NCI-H1436 treated with DMSO at 0.1 percent for 48 hours (cell line): ENCODE data around the gene SP110.

Experiments used
- DNase-seq: peaks from one replicate; lab custom pipeline; 2025; lab: John Stamatoyannopoulos, UW

Gene SP110

DNA sequence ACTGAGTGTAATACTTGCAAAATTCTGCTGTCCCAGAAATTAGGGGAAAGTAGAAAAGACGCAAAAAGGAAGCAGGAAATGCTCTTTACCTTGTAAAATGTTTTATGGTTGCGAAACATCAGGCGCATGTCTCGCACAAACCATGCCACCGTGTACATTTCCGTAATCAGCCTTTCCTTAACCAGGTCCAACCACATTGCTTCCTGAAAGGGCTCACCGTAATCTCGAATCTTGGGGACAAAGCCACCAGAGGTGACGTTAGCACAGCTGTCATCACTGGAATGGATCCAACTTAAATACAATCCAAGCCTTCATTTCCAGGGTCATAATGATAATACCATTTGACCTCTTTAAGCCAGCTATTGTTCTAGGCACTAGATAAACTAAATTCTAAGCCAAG is 49.3 kb downstream of the SP110 start:
- DNase-seq: no peak

DNA sequence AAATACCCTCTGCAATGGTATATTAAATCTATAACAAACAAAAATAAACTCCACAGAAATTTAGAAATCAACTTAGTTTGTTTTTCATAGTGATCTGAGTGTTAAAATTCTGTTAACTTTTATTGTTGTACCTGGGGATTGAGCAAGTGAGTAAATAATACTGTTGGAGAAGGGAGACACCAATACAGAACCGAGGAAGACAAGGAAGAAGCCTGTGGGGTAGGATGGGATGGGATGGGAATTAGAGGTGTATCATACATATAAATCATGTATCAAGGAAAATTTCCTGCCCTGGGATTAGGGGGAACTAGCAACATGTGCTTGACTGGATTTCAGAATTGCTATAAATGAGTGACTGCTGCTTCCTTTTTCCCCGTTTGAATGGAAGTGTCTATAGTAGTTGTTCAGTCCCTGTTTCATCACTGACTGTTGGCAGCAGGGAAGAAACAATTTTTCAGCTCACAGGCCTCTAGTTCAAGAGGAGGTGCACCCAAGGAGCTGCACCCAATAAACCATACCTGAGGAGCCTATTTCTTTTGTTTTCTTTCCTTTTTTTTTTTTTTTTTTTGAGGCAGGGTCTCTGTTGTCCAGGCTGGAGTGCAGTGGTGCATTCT is 53.1 kb downstream of the SP110 start:
- no peak for DNase-seq

DNA sequence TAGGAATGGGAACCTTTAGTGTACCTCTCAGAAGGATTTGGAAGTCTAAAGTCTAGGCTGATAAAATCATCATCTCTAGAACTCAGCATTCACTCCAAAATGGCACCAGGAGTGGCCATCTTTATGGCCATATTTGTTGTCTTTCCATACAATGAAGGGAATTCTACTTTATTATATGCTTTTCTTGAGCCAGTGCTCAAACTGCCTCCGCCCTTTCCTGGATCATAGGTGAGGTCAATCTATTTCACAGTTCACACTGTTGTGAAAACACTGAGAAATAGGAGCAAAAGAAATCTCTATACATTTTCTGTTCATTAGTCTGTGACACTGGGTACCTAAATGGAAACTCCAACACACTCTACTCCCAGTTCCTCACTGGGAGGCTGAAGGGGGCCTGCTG is 55.6 kb downstream of the SP110 start:
- no peak for DNase-seq

DNA sequence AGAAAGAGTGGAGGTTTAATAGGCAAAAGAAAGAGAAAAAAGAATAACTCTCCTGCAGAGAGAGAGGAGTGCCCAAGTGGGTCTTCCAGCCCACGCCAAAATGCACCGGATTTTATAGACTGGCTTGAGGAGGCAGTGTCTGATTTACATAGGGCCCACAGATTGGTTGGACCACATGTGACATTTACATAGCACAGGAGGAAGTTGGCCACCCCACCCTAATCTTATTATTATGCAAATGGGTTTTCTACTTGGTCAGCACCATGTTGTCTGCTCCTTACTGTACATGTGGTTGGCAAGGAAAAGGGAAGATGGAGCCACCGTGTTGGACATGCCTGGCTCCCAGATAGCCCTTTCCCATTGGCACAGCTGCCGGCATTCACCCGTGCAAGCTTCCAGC is 56.8 kb downstream of the SP110 start:
- no peak for DNase-seq

DNA sequence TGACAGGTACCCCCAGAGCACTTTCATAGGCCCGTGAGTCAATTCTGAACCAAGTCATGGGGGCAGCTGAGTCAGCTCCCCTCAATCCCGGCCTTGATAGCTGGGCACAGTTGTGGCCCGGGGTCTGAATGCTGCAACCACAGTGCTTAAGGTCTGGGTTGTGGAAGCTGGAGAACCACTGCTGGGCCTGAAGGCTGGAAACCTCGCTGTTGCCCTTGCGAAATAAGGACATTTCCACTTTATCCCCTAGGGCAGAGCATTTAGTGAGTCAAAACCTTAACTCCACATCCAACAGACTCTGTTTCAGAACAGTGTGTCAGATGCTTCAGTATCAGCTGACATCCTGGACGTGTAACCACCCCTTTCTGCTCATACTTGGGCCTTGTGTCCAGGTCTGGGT is 58.6 kb downstream of the SP110 start:
- DNase-seq: no peak

DNA sequence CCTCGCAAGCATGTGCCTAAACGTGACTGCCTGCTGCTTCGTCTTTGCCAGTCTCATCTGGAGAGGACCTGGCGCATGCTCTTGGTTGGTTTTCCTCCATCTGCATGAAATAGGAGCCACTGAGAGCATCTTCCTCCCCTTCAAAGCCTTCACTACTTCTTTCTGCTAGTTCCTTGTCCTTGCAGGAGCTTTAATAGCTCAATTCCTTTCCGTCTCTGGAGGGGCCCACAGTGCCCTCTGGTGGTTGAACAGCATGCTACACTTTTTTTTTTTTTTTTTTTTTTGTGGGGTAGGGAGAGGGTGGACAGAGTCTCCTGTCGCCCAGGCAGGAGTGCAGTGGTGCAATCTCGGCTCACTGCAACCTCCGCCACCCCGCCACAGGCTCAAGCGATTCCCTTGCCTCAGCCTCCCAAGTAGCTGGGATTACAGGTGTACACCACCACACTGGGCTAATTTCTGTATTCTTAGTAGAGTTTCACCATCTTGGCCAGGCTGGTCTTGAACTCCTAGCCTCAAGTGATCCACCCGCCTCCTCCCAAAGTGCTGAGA is 59.6 kb downstream of the SP110 start:
- no peak for DNase-seq

DNA sequence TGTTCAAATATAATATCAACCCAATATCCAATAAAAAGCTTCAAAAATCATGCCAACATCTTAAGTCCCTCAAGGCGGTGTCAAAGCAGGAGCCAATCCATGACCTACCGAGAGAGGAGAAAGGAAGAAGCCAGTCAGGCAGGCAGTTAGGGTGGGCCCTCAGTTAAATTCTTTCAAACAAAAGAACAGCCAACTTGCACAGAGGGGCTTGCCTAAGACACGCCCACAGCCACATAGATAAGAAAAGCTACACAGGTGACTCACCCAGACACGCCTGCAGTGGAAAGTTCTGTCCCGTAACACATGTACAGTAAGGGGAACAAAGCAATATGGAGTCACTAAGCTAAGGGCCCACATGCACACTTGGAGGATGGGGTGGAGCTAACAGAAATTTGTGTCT is 61.3 kb downstream of the SP110 start:
- DNase-seq: no peak

DNA sequence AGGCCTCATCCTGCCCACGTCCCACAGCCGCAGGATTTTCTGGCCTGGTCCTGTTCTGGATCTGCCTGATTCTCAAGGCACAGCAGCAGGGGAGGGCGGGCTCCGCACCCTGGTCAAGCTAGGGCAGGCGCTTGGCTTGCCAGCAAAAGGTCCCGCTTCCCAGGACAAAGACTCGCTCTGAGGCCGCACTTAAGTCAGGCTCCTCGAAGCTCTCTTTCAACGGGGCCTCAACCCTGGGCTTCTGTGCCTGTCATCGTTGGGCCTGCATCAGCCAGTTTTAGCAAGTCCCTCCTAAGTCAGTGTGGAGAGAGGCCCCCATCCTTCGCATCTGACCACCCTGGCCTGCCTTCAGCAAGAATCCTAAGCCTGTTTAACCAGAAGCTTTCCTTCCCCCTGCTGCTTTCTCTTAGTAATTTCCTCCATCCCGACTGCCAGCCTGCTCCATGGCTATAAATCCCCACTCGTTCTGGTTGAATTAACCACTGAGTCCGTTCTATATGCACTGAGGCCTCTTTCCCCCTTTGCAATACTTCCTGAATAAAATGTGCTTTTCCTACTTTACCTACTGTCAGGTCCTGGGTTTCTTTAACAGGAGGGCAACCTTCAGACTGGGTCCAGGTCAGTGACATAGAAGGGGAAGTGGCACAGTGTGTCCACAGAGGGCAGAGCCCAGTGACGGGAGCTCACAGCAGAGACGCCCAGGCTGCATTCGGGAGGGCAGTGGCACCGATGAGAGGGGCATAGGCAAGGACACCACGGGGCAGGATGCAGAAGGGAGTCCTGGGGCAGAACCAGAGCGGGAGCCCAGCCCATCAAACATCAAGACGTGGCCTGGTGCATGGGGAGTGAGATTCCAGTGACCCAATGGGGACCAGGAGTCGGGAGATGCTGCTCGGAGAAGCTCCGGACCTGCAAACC is 62.7 kb downstream of the SP110 start:
- no peak for DNase-seq

DNA sequence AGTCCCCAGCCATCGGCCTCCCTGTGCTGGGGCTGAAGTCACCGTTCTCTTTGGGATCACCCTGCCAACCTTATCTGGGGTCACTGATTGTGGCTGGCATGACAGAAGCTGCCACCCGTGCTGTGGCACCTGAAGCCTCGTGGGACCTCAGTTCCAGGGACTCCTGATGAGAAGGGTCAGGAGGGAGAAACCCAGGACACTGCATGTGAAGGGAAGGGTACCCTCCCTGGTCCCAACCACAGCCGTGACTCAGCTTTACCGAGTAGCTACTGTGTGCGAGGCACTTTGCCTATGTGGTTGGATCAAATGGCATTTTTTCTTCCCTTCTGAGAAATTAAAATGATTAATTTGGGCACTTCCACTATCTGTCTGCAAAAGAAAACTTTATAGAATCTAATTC is 64.4 kb downstream of the SP110 start:
- no peak for DNase-seq

DNA sequence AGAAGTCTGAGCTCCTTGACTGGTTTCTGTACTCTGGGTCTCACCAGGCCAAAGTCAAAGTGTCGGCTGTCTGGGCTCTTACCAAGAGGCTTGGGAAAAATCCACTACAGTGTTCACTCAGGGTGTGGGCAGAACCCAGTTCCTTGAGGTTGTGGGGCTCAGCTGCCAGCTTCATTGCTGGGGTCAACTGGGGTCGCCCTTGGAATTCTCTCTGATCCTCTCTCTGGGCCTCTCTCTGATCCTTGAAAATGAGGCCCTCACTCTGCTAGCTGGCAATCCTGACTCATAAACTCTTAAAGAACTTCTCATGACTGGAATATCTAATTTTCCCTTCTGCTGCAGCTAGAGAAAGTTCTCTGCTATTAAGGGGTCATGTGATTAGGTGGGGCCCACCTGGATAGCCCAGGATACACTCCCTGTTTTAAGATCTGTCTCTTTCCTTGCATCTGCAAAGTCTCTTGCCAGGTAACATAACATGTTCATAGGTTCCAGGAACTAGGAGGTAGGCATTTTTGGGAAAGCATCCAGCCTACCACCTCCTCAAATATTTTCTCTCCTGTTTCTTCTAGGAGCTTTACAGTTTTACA is 66.3 kb downstream of the SP110 start:
- no peak for DNase-seq

DNA sequence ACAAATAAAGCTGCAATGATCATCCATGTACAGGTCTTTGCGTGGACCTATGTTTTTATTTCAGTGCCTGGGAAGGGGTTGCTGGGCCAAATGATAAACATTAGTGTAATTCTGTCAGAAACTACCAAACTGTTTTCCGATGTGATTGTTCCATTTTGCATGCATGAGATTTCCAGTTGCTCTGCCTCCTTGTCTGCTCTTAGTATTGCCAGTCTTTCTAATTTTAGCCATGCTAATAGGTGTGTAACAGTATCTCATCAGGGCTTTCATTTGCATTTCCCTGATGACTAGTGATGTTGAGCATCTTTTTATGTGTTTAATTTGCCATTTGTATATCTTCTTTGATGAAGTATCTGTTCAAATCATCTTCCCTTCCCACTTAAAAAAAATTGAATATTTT is 67.5 kb downstream of the SP110 start:
- no peak for DNase-seq

DNA sequence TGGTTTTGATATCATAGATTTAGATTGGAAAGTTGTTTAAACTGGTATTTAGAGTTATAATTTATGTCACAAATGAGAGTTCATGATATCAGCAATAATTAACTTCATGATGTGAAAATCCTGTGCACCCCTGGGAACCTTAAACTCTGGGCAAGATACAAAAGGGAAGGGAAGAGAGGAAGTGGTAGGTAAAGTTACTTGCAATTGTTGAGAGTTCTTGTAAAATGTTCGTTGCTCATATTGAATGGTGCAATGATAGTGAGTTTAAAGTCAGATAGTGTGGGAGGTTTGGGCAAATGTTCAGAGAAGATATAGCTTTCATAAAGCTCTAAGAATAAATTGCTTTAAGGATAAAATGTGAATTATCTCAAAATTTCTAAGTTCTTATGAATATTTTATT is 75.4 kb downstream of the SP110 start:
- no peak for DNase-seq

DNA sequence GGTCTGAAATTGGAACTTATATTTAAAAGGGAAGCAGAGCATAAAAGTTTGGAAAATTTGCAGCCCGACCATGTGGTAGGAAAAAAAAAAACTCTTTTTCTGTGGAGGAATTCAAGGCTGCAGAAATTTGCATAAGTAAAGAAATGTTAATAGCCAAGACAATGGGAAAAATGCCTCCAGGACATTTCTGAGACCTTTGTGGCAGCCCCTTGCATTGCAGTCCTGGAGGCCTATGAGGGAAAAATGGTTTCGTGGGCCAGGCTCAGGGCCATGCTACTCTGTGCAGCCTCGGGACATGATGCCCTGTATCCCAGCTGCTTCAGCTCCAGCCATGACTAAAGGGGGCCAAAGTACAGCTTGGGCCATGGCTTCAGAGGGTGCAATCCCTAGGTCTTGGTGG is 79.1 kb downstream of the SP110 start:
- DNase-seq: no peak

DNA sequence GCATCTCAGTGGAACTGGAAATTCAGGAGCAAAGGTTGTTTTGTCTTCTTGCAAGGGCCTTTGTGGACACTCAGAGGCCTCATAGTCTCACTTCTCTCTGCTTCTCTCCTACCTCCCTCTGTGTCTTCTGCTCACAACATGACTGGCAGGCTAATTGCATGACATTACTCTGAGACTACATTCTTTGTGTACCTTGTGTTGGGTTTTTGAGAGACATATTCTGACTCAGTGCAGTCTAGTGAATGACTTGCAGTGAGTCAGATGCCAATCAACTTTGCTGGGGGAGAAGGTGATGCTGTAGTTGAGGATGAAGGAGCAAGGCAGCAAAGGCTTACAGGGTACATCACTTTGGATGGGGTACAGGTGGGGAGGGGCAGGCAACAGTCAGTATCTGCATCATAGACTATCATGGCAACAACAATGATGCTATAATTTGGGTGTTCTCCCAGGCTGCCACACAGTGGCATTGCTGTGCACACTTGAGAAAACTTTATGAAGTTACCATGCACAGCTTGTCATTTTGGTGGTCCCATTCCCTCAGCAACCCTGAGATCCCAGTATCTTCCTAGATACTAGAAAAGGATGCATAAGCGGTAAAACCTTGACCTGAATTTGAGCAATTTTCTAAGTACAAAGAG is 81.8 kb downstream of the SP110 start:
- DNase-seq: no peak

DNA sequence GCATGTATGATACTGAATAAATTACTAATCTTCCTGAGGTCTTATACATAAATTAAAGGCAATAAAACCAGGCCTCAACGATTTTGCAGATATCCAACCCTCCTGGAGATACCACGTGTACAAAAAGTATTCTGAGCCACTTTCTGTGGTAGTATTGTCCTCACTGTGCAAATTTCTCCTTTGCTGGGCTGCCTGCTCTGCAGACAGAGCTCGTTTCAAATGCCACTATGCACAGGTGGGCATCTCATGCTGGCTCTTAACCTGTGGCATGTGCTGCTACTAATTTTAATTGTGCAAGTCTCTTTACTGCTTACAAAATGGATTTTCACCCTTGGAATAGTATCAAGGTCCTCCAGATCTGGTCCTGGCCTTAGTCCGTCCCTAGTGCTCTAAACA is 84.7 kb downstream of the SP110 start:
- DNase-seq: no peak

DNA sequence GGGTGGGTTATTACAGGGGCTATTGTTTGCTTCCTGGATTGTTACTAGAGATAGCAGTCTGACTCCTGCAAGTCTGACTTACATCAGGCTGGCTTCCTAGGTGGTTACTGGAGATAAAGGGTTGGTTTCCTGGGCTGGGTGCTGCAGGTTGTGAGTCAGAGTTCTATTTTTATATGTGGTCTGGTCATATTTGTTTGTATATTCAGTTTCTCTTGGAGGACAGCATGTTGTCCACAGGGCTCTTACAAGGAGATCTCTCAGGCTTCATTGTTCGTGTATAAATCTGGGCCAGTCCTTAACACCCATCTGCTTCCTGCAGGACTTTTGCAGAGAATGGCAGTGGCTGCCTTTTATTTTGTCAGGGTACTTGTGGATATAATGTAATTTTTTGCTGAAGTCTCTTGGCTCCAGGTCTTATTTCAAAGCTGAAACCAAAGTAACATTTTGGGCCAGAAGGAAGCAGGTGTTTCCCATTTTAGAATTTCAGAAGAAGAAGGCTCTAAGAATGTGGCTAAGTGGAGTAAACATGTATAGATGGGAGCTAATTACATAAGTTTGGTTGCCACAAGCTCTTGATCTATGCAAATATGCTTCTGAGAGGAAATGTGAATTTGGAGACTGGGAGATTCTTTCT is 85.2 kb downstream of the SP110 start:
- DNase-seq: no peak

DNA sequence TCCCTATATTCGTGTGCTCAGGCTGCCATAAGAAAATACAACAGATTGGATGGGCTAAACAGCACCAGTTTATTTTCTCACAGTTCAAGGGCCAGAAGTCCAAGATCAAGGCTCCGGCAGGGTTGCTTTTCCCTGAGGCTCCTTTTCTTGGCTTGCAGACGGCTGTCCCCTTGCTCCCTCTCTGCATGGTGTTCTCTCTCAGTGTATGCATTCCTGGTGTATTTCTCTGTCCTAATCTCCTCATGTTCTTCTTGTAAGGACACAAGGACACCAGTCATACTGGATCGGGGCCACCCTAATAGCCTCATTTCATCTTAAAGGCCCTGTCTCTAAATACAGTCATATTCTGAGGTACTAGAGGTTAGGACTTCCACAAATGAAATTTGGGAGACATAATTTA is 88.4 kb downstream of the SP110 start:
- no peak for DNase-seq

DNA sequence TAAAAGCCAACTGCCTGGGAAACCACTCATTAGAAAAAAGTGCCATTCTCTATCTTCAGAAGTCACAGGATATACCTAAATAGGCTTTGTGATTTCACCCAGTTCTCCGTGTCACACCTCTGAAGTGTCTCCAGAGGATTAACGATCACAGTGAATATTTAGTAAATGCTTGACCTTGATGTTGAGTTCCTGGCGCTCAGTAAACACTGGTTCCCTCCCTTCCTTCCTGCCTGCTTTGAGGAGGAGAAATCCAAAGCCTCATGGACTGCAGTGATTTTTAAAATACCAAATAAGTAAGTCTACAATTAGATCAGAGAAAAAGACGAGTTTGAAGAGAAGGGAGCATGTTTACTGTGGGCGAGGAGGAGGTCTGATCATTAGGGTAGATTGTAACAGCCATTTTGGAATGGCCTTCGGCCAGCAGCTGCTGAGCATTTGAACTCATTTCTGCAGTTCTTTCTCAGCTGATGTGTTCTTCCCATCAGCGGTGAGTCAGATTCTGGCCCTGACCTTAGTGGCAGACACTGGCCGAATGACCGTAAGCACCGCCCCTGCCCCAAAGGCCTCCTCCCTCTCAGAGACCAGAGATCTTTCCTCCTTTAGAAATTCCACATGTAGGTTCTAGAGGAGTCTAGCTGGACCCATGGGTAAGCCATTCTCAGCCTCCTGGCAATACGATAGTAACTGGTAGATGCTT is 89.0 kb downstream of the SP110 start:
- DNase-seq: no peak

DNA sequence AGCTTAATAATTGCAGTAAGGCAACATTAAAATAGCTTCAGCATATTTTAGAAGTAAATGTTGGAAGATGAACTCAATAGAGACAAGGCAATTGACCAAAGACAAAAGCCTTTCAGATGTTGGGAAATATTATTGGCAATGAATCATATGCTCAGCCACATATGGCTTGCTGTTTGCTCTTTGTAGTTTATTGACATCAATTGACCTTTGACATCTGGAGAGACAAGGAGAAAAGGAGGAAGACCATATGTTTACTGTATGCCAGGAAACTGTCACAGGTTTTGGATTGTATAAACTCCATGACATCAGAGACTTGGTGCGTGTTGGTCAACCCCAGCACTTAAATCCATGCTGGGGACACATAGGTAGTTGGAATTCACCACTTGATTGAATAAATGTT is 90.4 kb downstream of the SP110 start:
- no peak for DNase-seq

DNA sequence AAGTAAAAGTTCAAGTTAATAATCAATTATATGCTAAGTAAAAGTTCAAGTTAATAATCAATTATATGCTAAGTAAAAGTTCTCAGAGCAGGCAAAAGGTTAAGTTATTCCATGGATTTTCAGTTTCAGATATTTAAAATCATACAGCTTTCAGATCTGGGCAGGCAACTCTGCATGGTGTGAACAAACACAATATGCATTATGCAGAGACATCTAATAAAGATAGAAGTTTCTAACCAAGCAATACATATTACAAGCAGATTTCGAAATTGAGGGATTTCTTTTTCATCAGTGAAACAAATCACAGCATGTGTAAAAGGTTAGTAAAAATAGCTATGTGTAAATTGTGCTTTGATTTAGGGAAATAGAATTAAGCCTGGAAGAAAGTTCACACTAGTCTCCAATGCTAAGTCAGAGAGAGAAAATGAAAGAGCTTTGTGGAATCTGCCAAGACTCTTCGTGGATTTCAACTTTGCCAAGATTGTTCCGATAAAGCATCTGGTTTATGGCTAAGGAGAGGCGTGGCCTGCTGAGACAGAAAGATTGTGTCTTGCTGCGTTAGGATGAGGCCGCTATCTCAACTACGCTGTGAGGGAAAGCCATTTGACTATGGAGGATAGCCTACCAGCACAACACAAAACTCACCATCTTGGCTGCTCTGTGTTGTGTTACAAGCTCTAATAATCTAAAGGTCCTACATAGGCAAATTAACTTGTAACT is 91.0 kb downstream of the SP110 start:
- DNase-seq: no peak

DNA sequence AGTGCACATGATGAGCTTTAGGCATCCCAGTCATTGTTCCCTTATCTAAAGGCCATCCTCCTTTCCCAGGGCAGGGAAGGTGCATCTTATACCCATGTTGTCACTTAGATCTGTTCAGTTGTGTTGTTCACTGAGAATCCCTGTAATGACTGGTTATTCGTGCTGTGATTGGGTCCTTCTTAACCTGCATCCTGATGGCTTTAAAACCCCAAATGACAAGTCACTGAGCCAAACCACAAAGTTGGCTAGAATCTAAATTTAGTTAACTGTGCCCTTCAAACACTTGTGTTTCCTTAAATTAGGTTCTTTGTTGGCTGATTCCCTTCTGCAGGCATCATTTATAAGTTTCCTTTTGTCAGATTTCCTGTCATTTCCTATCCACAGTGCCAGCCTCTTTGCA is 92.6 kb downstream of the SP110 start:
- DNase-seq: no peak
